HG02852 (cell line): Measurements from ENCODE around the gene GPR15LG.
A peak's percentile ranks its signal among the peaks of the same experiment; 100 is the strongest.

Experiments
- ATAC-seq: cut with Tn5 transposase; IDR thresholded peaks from one replicate; pipeline ENCODE4 v1.9.1; 2021; ENCODE audit warnings: mild to moderate bottlenecking, moderate library complexity; ENCODE audit not compliant: unreplicated experiment

The GPR15LG gene

DNA sequence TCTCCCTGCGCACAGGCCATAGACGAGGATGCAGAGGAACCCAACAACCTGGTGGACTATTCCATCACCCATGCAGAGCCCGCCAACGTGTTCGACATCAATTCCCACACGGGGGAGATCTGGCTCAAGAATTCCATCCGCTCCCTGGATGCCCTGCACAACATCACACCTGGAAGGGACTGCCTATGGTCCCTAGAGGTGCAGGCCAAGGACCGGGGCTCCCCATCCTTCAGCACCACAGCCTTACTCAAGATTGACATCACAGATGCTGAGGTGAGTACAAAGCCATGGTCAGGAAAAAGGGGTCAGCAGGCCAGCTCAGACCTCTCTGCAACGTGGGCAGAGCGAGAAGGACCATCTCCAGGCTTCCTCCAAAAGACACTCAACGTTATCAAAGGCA is 39.5 kb downstream of the GPR15LG start:
- no peak for ATAC-seq

DNA sequence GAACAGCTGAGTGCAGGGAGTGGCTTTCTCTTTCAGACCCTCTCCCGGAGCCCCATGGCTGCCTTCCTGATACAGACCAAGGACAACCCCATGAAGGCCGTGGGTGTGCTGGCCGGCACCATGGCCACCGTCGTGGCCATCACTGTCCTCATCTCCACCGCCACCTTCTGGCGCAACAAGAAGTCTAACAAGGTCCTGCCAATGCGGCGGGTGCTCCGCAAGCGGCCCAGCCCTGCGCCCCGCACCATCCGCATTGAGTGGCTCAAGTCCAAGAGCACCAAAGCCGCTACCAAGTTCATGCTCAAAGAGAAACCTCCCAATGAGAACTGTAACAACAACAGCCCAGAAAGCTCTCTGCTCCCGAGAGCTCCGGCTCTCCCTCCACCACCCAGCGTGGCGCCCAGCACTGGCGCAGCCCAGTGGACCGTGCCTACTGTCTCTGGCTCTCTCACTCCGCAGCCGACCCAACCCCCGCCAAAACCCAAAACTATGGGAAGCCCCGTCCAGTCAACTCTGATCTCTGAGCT is 40.5 kb downstream of the GPR15LG start:
- ATAC-seq = no peak

DNA sequence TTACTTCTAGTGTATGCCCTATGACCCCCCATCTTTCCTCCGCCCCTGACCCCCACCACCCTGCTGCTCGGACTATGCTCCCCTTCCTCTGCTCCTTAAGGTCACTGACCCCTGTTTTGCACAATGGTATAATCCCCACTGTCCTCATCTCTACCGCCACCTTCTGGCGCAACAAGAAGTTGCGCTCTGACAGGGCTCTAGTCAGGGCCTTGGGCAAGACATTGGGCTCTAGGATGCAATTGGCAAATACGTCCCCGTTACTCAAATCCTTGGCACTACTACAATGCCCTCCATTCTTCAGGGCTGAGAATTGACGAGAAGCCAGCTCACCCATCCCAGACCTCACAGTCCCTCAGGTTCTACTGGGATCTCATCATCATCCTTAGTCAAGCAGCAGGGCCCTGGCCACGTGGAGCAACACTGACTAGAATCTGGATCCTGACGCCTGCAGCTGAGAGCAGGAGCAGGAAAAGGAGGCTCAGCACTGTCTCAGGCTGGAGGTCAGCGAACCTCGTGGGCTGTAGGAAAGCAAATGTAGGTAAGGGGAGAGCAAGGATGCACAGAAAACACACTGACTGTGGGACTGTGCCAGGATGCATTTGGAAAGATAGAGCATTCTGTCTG is 41.1 kb downstream of the GPR15LG start:
- peak; percentile 92 for ATAC-seq

DNA sequence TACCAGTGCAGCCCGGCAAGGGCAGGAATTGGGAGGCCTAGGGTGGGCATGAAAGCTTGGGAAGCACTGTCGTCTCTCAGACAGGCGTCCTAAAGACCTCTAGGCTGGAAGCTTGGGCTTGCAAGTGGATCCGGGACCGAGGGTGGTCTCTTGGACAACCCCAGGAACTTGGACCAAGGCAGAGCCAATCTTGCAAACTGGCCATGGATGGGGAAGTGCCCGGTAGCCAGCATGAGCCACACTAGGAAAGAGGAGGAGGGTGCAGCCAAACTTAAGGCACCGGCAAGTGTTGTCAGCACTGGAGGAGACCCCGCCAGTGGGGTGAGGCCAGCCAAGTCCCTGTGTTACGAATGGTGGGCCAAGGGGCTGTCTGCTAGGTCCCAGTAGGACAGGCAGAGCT is 43.2 kb downstream of the GPR15LG start:
- no peak for ATAC-seq

DNA sequence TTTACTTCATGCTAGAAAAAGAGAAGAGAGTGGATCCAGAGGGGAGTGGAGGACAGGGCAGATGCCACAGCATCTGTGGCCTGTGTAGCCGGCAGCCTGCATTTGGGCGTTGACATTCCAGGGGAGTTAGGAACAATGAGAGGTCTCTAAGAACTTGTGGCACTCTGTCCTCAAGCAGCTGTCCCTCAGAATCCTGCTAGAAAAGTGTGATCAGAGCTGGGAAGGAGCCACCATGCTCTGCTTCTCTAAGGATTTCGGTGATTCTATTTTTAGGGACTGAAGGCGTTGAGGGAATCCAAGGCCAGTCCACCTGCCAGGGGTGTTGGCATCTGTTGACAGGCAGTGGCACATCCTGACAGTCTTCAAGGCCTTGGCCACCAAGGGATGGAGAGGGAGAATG is 44.1 kb downstream of the GPR15LG start:
- ATAC-seq = no peak

DNA sequence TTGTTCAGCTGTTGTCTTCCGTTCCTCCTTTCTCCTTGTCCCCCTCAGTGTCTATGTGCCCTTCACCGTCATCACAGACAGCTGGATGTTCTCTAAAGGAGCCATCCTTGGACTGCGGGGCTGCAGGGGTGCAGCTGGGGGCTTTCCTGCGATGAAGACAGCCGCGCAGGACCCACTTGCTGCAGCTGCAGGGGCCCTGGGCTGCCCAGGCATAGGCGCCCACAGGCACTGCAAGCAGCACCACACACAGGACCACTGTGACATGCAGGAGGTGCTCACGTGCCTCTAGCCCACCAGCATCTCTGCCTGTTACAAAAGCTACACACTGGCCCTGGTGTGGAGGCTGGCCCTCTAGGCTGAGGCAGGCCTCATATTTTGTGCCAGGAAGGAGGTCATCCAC is 48.3 kb downstream of the GPR15LG start:
- no peak for ATAC-seq

DNA sequence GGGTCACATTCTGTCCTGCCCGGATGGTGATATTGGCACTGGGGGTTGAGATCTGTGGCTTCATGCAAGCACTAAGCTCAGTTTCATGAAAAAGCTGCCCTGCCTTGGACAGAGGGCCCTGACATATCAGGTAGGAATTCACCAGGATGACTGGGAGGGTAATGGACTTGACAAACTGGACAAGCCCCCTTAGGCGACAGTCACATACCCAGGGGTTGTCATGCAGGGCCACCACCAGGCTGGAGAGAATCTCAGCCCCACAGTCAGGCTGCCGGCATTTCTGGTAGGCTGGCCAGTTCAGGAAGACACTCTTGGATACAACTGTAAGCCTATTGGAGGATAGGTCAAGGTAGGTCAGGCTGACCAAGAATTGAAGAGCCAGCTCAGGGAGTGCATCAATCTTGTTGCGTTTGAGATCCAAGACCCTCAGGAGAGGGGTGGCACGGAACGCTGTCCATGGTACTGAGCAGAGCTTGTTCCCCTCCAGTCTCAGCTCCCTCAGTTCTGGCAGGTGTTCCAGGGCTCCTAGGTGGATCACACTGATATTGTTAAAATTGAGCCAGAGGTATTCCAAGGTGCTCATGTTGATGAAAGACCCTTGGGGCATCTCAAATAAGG is 50.9 kb downstream of the GPR15LG start:
- no peak for ATAC-seq

DNA sequence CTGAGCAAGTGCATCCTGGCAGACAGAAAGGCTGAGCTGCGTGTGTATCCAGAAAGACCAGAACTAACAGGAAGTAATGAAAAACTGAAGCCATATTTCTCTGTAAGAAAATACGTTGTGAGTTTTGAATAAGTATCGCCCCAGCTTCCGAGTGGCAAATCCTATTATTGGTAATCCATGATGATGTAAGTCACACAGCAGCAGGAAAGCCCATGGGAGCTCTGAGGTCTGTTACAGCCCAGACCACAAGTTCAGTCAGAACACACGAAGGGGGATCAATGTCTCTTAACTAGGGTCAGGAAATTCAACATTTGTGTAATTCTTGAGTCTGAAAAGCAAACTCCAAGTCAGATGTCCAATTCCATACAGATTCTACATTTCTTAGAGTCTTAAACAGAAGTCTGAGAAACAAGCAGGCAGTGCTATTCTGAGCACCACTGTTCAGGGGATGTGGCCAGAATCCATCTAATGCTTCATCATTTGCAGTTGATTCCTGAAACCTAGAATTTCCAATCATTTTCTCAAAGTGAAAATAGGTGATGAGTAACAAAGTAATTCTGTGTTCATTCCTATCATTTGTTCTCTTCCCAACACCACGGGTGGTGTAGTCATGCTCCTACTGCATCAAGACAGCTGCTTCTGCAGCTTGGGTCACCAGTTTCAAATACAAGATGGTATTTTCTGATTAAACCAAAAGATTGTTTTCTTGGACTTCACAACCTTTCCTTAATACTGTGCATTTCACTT is 52.0 kb downstream of the GPR15LG start, which contains the start of gene LRIT2:
LRIT2 (minus strand) TSS at position 118 of the 747 bp plus-strand sequence; CDS start at position 94, 24 bp downstream.
- no peak for ATAC-seq

DNA sequence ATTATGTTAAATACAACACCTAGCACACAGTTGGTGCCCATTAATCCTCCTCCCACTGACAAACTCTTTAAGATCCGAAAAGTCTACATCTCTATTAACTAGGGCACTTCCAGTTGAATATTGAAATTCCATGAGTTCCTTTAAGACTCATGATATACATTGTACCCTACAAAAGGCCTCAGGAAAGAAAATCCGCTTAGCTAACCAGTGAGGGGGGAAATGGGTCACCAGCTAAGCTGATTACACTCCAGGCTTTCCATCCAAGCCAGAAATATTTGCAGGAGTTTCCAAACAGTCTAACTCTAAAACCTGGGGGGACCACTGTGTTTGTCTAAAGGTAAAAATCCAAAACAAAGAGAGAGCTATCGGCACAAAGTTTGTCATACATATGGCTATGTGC is 53.0 kb downstream of the GPR15LG start:
- no peak for ATAC-seq

DNA sequence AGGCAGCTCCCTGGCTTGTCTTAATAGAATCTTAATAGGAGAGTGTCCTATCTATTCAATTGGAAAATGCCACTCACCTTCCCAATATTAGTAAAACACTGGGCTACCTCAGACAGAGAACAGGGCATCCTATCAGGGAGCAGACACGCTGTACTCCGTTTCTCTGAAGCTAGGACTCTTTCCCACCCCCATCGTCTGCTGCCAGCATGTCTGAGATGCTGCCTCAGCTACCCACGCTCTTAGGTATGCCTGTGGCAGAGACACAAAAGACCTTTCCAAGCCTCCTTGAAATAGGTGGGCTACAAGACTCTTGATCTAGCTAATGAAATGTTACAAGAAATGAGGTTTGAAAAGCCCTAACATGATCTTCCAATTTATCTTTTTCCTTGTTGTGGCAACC is 54.2 kb downstream of the GPR15LG start:
- ATAC-seq = no peak

DNA sequence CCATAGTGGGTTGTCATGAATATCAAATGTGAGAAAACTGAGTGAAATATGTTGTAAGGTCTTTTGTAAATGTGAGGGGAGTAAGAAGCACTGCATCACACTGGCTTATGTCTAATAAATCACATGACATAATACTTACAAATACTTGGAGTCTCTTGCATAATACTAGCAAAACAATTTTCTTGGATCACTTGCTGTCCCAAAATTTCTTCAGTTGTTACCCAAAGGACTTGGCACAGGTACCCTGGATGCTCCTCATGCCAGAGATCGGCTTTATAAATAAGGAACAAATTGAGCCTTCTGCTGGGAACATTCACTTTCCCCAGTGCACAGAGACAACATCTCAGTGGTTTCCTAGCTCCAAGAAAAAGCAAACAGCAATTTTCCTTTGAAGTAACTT is 56.8 kb downstream of the GPR15LG start:
- ATAC-seq = no peak

DNA sequence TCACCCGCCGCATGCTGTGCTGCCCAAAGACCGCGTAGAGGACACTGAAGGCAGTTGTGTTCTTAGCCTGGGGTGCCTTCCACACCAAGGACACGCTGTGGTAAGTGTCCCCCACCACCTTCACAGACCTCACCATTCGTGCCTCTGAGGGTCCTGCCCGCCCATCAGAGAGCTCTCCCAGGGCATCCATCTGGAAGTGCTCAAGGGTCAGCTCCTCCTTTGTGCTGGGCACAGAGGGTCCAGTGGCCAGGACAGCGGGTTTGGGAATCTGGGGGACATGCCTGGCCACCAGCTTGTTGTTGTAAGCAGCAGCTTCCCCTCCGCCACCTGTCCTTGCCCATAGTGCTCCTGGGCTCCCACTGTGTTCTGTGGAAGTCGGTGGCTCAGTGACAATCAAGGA is 58.8 kb downstream of the GPR15LG start:
- ATAC-seq = no peak

DNA sequence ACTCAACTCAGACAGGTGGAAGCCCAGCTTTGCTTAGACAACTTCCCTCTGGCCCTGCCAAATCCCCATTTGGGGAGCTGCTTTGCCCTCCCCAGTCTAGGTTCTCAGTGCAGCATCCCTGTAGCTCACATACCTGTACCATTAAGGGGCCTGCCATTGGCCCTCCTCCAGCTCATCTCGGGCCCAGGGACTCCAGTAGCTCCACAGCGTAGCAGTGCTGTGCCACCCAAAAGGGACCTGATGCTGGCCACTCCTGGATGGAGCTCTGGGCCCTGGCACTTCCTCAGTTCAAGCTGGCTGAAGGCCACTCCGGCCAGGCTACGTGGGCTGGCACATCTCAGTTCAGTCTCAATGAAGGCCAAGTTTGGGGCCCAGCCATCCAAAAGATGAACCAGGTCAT is 60.3 kb downstream of the GPR15LG start:
- ATAC-seq = no peak

DNA sequence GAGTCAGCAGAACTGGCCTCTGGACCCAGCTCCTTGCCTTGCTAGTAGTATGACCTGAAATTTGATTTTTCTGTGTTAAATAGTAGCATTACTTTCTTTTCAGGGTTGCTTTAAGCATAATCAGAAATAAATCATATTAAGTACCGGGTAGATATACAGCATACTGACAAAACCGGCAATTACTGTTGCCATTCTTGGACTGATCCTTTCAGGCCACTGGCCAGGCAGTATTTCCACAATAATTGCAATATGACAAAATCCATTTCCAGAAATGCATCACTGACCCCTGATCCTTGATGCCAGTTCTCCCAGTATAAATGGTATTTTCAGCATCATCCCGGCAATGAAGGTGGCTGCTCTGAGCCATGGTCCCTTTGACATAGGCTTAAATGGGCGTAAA is 60.9 kb downstream of the GPR15LG start:
- no peak for ATAC-seq
